GM12878 (cell line): Measurements from ENCODE around the gene GCA. TPM values are rescaled to one million over a fixed set of nuclear protein-coding genes. Genes with fewer than 3 reads are reported as not detected.

Experiments used
- ATAC-seq: fragments of 200-7000 bp; cut with Tn5 transposase; 3 replicates; pipeline ENCODE4 v1.9.1; 2020; ENCODE audit warnings: mild to moderate bottlenecking, moderate library complexity
- BruUV-seq: library from RNA; stranded (reverse); fragments of 400-500 nt; replicated peaks from 2 replicates; lab custom pipeline; 2021; lab: Mats Ljungman, UMichigan
- CTCF ChIA-PET: fragments of 300-600 bp; sonication (Branson Sonifier 250); formaldehyde crosslinking; extraction: SDS; loops from one replicate; lab custom pipeline; 2021; ENCODE audit warnings: inconsistent platforms; lab: Yijun Ruan, JAX
- POLR2A ChIA-PET: fragments of 350-600 bp; formaldehyde crosslinking; extraction: SDS; loops from one replicate; lab custom pipeline; 2021; ENCODE audit warnings: inconsistent platforms; lab: Charles Lee
- RAD21 ChIA-PET: fragments of 300-600 bp; sonication (Branson Sonifier 250); formaldehyde crosslinking; loops from one replicate; lab custom pipeline; 2023; ENCODE audit warnings: antibody characterized with exemption; ENCODE audit not compliant: unreplicated experiment; lab: Charles Lee
- SMC1A ChIA-PET: fragments of 300-600 bp; sonication (Branson Sonifier 250); formaldehyde crosslinking; loops from one replicate; lab custom pipeline; 2023; ENCODE audit not compliant: unreplicated experiment, uncharacterized antibody; lab: Charles Lee
- DNase-seq: peaks from one replicate; pipeline ENCODE4 v3.0.0-alpha.2; 2011; ENCODE audit warnings: low read depth, low spot score
- FAIRE-seq: peaks from 3 replicates; lab custom pipeline; 2011; peaks lifted over from hg19 to GRCh38; lab: Jason Lieb, UNC
- H2AFZ ChIP-seq: 2 replicates; pipeline ENCODE4 v1.6.0; 2011; ENCODE audit warnings: low read depth, low read length, control low read depth; ENCODE audit not compliant: control insufficient read depth
- H3K27ac ChIP-seq: 2 replicates; pipeline ENCODE4 v1.5.1; 2011; ENCODE audit warnings: control low read depth; ENCODE audit not compliant: control insufficient read depth, insufficient read depth
- H3K27me3 ChIP-seq, 2 experiments: replicated peaks in 1 of 2; 2 replicates each; pipeline versions ENCODE4 v1.6.0 to v1.6.1; 2011; ENCODE audit warnings: low read length in 1 of 2; ENCODE audit not compliant: control insufficient read depth in 2 of 2, insufficient read depth in 2 of 2
- H3K36me3 ChIP-seq, 2 experiments: 2 replicates each; pipeline ENCODE4 v1.5.1; 2011; ENCODE audit warnings: low read length in 1 of 2; ENCODE audit not compliant: control insufficient read depth in 2 of 2, insufficient read depth in 2 of 2
- H3K4me1 ChIP-seq: 2 replicates; pipeline ENCODE4 v1.6.1; 2011; ENCODE audit warnings: mild to moderate bottlenecking, low read length, moderate library complexity, mixed read lengths; ENCODE audit not compliant: control insufficient read depth, insufficient read depth
- H3K4me2 ChIP-seq: 2 replicates; pipeline ENCODE4 v1.6.0; 2011; ENCODE audit warnings: control low read depth; ENCODE audit not compliant: control insufficient read depth, insufficient read depth
- H3K4me3 ChIP-seq: fragments of 200-600 bp; sonication (generic); 2 replicates; pipeline ENCODE4 v1.5.1; 2016
- H3K79me2 ChIP-seq: 2 replicates; pipeline ENCODE4 v1.6.0; 2011; ENCODE audit warnings: low read length; ENCODE audit not compliant: control insufficient read depth, insufficient read depth
- H3K9ac ChIP-seq: 2 replicates; pipeline ENCODE4 v1.8.0; 2011; ENCODE audit warnings: low read length, control low read depth, mixed read lengths; ENCODE audit not compliant: control insufficient read depth, insufficient read depth
- H3K9me3 ChIP-seq: replicated peaks from 3 replicates; pipeline ENCODE4 v1.5.1; 2011; ENCODE audit warnings: mild to moderate bottlenecking, low read length; ENCODE audit not compliant: control insufficient read depth, insufficient read depth
- H4K20me1 ChIP-seq: 2 replicates; pipeline ENCODE4 v1.6.0; 2011; ENCODE audit not compliant: control insufficient read depth, insufficient read depth
- MLLT1 ChIP-seq: fragments of 450-650 bp; IDR thresholded peaks from 2 replicates; pipeline ENCODE4 v1.6.1; 2016; ENCODE audit warnings: mild to moderate bottlenecking
- RFX5 ChIP-seq: IDR thresholded peaks from 2 replicates; pipeline ENCODE4 v1.6.1; 2011; ENCODE audit warnings: low read depth, low read length, improper control_type of control experiment
- SMARCA5 ChIP-seq: fragments of 450-650 bp; IDR thresholded peaks from 2 replicates; pipeline ENCODE4 v1.6.1; 2017; ENCODE audit warnings: mild to moderate bottlenecking
- YBX1 ChIP-seq: fragments of 450-650 bp; IDR thresholded peaks from 2 replicates; pipeline ENCODE4 v1.6.1; 2016; ENCODE audit warnings: antibody characterized with exemption
- ZNF592 ChIP-seq: fragments of 450-650 bp; IDR thresholded peaks from 2 replicates; pipeline ENCODE4 v1.6.1; 2017; ENCODE audit warnings: mild to moderate bottlenecking, moderate library complexity
- WGBS: methylation state at CpG from one replicate; pipeline ENCODE4 v1.1.6; 2016; ENCODE audit warnings: low lambda C conversion rate; ENCODE audit not compliant: insufficient replicate concordance, insufficient coverage; ENCODE audit errors: missing lambda C conversion rate; 5-methylcytosine and 5-hydroxymethylcytosine counted together
- in situ Hi-C: fragments of 300-500 bp; cut with MboI; formaldehyde crosslinking; loops from 9 replicates; pipeline ENCODE4 v1.14.3; 2018; ENCODE audit warnings: mixed read lengths
- intact Hi-C: fragments of 100-400 bp; cut with micrococcal nuclease; formaldehyde crosslinking; loops from one replicate; pipeline ENCODE4 v1.14.2; 2022; ENCODE audit not compliant: unreplicated experiment
- polyA plus RNA-seq, 11 experiments: library from polyadenylated mRNA; depleted of rRNA in 4 of 11; unstranded in 6 of 11; stranded (reverse) in 5 of 11; fragments of >200 nt; fragmentation: Nextera tagmentation in 4 of 11; fragmentation: Illumina TruSeq in 1 of 11; extraction: Ambion mirVana in 4 of 11; extraction: Trizol in 1 of 11; gene quantifications; 1 replicate in 1 of 11; 2 replicates in 10 of 11; pipeline versions ENCODE4 v1.2.1 to v1.2.3, GENCODE V29; 2011 to 2016; ENCODE audit warnings: inconsistent platforms in 2 of 11, missing spikeins in 2 of 11, low read depth in 1 of 11
- total RNA-seq, 4 experiments: library from RNA; depleted of rRNA in 3 of 4; stranded (reverse); fragments of >200 nt in 3 of 4; fragmentation: Illumina TruSeq in 1 of 4; extraction: Trizol in 1 of 4; gene quantifications; 2 replicates each; pipeline versions ENCODE4 v1.2.1 to v1.2.3, GENCODE V29; 2013 to 2021
- TF ChIP-seq, protein P1 (sequence below): fragments of 450-650 bp; IDR thresholded peaks from 2 replicates; pipeline ENCODE4 v1.6.1; 2017; ENCODE audit warnings: mild to moderate bottlenecking, moderate library complexity

The GCA gene
- total and polyA plus RNA-seq, 10 of the 15 experiments (the other 5 are each of a cell fraction or from before 2014, with no cell fraction given): 20.6 to 81.9 (median 32.0) TPM

DNA sequence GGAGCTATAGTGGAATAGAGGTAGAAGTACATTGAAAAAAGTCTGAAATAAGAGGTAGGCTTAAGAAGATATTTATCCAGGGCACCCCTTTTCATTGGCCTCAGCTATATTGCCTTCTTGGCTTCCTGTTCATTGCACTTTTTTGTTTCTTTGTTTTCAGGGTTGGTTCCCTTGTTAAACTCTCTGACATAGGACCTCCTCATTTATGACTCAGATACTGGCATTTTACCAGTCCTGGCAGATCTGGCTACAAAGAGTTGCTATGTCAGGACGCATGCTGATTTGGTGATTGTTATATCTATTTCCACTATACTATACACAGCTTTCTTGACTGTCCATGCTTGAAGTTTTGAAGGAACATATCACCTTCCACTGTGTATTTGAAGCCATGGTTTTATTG lies 60.0 kb downstream of the GCA start:
- CTCF ChIA-PET: interaction anchor here (1.0 kb wide), 1 partner anchor 70 kb away, joined by 3 read pairs; no protein-coding TSS in a partner anchor
- Histone ChIP-seq H3K79me2 (no peaks in the 10 kb centered on the region), H2AFZ (no peak overlapping the region), H4K20me1 (no peaks in the 10 kb centered on the region), H3K4me1 (no peaks in the 10 kb centered on the region), H3K27ac (no peak overlapping the region), H3K9me3 (no peaks in the 10 kb centered on the region), H3K36me3 (no peaks in the 10 kb centered on the region), H3K27me3 (no peaks in the 10 kb centered on the region; a peak in 1 of 4 replicates), H3K4me3 (no peak overlapping the region), H3K9ac (no peak overlapping the region), H3K4me2 (no peak overlapping the region)
- SMC1A ChIA-PET: interaction anchor here (1.4 kb wide), 1 partner anchor 12 kb away, joined by 3 read pairs; no protein-coding TSS in a partner anchor
- POLR2A ChIA-PET: no interaction called here
- FAIRE-seq: no peak
- ATAC-seq: no peak
- DNase-seq: no peak
- RAD21 ChIA-PET: no interaction called here
- TF ChIP-seq ZNF592 (no peak), MLLT1 (no peak), YBX1 (no peak), SMARCA5 (no peak), RFX5 (no peak)
- TF ChIP-seq, protein P1, sequence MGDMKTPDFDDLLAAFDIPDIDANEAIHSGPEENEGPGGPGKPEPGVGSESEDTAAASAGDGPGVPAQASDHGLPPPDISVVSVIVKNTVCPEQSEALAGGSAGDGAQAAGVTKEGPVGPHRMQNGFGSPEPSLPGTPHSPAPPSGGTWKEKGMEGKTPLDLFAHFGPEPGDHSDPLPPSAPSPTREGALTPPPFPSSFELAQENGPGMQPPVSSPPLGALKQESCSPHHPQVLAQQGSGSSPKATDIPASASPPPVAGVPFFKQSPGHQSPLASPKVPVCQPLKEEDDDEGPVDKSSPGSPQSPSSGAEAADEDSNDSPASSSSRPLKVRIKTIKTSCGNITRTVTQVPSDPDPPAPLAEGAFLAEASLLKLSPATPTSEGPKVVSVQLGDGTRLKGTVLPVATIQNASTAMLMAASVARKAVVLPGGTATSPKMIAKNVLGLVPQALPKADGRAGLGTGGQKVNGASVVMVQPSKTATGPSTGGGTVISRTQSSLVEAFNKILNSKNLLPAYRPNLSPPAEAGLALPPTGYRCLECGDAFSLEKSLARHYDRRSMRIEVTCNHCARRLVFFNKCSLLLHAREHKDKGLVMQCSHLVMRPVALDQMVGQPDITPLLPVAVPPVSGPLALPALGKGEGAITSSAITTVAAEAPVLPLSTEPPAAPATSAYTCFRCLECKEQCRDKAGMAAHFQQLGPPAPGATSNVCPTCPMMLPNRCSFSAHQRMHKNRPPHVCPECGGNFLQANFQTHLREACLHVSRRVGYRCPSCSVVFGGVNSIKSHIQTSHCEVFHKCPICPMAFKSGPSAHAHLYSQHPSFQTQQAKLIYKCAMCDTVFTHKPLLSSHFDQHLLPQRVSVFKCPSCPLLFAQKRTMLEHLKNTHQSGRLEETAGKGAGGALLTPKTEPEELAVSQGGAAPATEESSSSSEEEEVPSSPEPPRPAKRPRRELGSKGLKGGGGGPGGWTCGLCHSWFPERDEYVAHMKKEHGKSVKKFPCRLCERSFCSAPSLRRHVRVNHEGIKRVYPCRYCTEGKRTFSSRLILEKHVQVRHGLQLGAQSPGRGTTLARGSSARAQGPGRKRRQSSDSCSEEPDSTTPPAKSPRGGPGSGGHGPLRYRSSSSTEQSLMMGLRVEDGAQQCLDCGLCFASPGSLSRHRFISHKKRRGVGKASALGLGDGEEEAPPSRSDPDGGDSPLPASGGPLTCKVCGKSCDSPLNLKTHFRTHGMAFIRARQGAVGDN: no peak
- in situ Hi-C loops (no loop called here), intact Hi-C loops (no loop called here)
- 46% methylated on average over 1 of the region's 1 CpG for WGBS
- BruUV-seq: no TSS peak
